K562 (cell line): Measurements from ENCODE around the gene NT5DC1. TPM values are rescaled to one million over a fixed set of nuclear protein-coding genes. Genes with fewer than 3 reads are reported as not detected.

Source experiments
- ATAC-seq: fragments of 200-7000 bp; cut with Tn5 transposase; 3 replicates; pipeline ENCODE4 v1.9.1; 2020; ENCODE audit warnings: moderate library complexity
- BruUV-seq: library from RNA; stranded (reverse); fragments of 400-500 nt; replicated peaks from 2 replicates; lab custom pipeline; 2021; lab: Mats Ljungman, UMichigan
- CTCF ChIA-PET: fragments of 300-600 bp; formaldehyde crosslinking; extraction: SDS; loops from one replicate; lab custom pipeline; 2021; ENCODE audit warnings: low intra/inter-chr PET ratio; lab: Yijun Ruan, JAX
- POLR2A ChIA-PET: fragments of 300-600, 350-650 bp; sonication (Branson Sonifier 250); formaldehyde crosslinking; extraction: SDS; loops from one replicate; lab custom pipeline; 2021; ENCODE audit warnings: antibody characterized with exemption, inconsistent platforms; lab: Yijun Ruan, JAX
- DNase-seq, 4 experiments: peaks; one replicate each; pipeline versions ENCODE4 v3.0.0 to v3.0.0-alpha.2; 2011 to 2018; ENCODE audit warnings: low spot score in 3 of 4, mixed read lengths in 3 of 4; ENCODE audit errors: extremely low read depth in 1 of 4
- FAIRE-seq: peaks from 2 replicates; lab custom pipeline; 2011; peaks lifted over from hg19 to GRCh38; lab: Jason Lieb, UNC
- H2AFZ ChIP-seq: 2 replicates; pipeline ENCODE4 v1.6.0; 2011; ENCODE audit warnings: low read depth, low read length, control low read depth, inconsistent platforms
- H3K27ac ChIP-seq: fragments of 200-600 bp; 3 replicates; pipeline ENCODE4 v1.8.0; 2011; ENCODE audit warnings: low read depth, mild to moderate bottlenecking, control low read depth, inconsistent platforms, low read length, moderate library complexity, mixed read lengths; ENCODE audit errors: extremely low read depth
- H3K27me3 ChIP-seq, 2 experiments: fragments of 300-600 bp in 1 of 2; 2 replicates in 1 of 2; 3 replicates in 1 of 2; pipeline versions ENCODE4 v1.6.0 to v1.8.0; 2011; ENCODE audit warnings: inconsistent platforms in 2 of 2, low read length in 2 of 2, mild to moderate bottlenecking in 1 of 2, mixed read lengths in 1 of 2, moderate library complexity in 1 of 2; ENCODE audit not compliant: control insufficient read depth in 2 of 2, insufficient read depth in 2 of 2
- H3K36me3 ChIP-seq: fragments of 300-600 bp; 3 replicates; pipeline ENCODE4 v1.8.0; 2011; ENCODE audit warnings: mild to moderate bottlenecking, low read length, inconsistent platforms; ENCODE audit not compliant: control insufficient read depth, insufficient read depth
- H3K4me1 ChIP-seq, 2 experiments: fragments of 200-600 bp in 1 of 2; replicated peaks in 1 of 2; 2 replicates in 1 of 2; 3 replicates in 1 of 2; pipeline versions ENCODE4 v1.5.1 to v1.8.0; 2011; ENCODE audit warnings: inconsistent platforms in 2 of 2, low read length in 2 of 2, mild to moderate bottlenecking in 1 of 2, mixed read lengths in 1 of 2, moderate library complexity in 1 of 2; ENCODE audit not compliant: control insufficient read depth in 2 of 2, insufficient read depth in 2 of 2
- H3K4me2 ChIP-seq: 2 replicates; pipeline ENCODE4 v1.6.1; 2011; ENCODE audit warnings: low read length, control low read depth, inconsistent platforms, mixed read lengths; ENCODE audit not compliant: insufficient read depth
- H3K4me3 ChIP-seq: fragments of 200-600 bp; sonication (generic), shearing (Covaris generic); 2 replicates; pipeline ENCODE4 v1.5.1; 2016; ENCODE audit warnings: control low read depth, inconsistent platforms
- H3K79me2 ChIP-seq: fragments of 200-600 bp; 3 replicates; pipeline ENCODE4 v1.8.0; 2011; ENCODE audit warnings: low read length, inconsistent platforms; ENCODE audit not compliant: control insufficient read depth, insufficient read depth
- H3K9ac ChIP-seq, 2 experiments: 2 replicates each; pipeline versions ENCODE4 v1.6.0 to v1.6.1; 2011; ENCODE audit warnings: low read depth in 2 of 2, low read length in 2 of 2, control low read depth in 1 of 2, inconsistent platforms in 1 of 2, mild to moderate bottlenecking in 1 of 2, mixed read lengths in 1 of 2; ENCODE audit not compliant: insufficient read depth in 1 of 2
- H3K9me1 ChIP-seq: one replicate; pipeline ENCODE4 v1.6.0; 2011; ENCODE audit warnings: inconsistent platforms, mild to moderate bottlenecking, low read length, moderate library complexity; ENCODE audit not compliant: control insufficient read depth, insufficient read depth
- H3K9me3 ChIP-seq: replicated peaks from 2 replicates; pipeline ENCODE4 v1.5.1; 2011; ENCODE audit warnings: low read depth, low read length, inconsistent platforms; ENCODE audit not compliant: control insufficient read depth, insufficient read depth
- H4K20me1 ChIP-seq: replicated peaks from 2 replicates; pipeline ENCODE4 v1.6.1; 2011; ENCODE audit warnings: low read length, inconsistent platforms, mixed read lengths; ENCODE audit not compliant: control insufficient read depth, insufficient read depth
- ETV6 ChIP-seq, 3 experiments: fragments of 150-350 bp in 1 of 3; sonication (generic) in 1 of 3; formaldehyde crosslinking in 1 of 3; IDR thresholded peaks; 2 replicates each; pipeline versions ENCODE4 v1.6.1 to v1.8.0; 2014 to 2022; ENCODE audit warnings: borderline replicate concordance in 2 of 3, low read depth in 2 of 3, antibody characterized with exemption in 1 of 3, low read length in 1 of 3, mild to moderate bottlenecking in 1 of 3, missing genetic modification reagents in 1 of 3
- ZNF551 ChIP-seq: fragments of 250-450 bp; sonication (Bioruptor Pico); IDR thresholded peaks from 2 replicates; pipeline ENCODE4 v1.5.0; 2021; ENCODE audit warnings: mild to moderate bottlenecking, moderate library complexity
- ZNF644 ChIP-seq: fragments of 200-800 bp; sonication (Bioruptor generic); IDR thresholded peaks from 2 replicates; pipeline ENCODE4 v1.6.1; 2016; ENCODE audit warnings: low read depth, missing genetic modification characterization, missing compliant biosample characterization
- WGBS: fragments of 100-300 bp; shearing (Covaris generic); methylation state at CpG from one replicate; pipeline ENCODE4 v1.1.6; 2016; ENCODE audit warnings: low coverage, mixed read lengths; ENCODE audit not compliant: insufficient coverage; ENCODE audit errors: missing lambda C conversion rate; 5-methylcytosine and 5-hydroxymethylcytosine counted together
- in situ Hi-C: fragments of 300-500 bp; cut with MboI; formaldehyde crosslinking; loops from 4 replicates; pipeline ENCODE4 v1.15.0; 2018; ENCODE audit warnings: inconsistent platforms, mixed read lengths
- intact Hi-C: fragments of 100-400 bp; cut with micrococcal nuclease; formaldehyde crosslinking; loops from 2 replicates; pipeline ENCODE4 v1.14.2; 2022
- polyA plus RNA-seq, 8 experiments: library from polyadenylated mRNA; depleted of rRNA in 4 of 8; stranded (reverse) in 5 of 8; unstranded in 3 of 8; fragments of >200 nt; fragmentation: Nextera tagmentation in 2 of 8; fragmentation: Illumina TruSeq in 1 of 8; extraction: Ambion mirVana in 2 of 8; extraction: Trizol in 1 of 8; gene quantifications; 2 replicates each; pipeline versions ENCODE4 v1.2.1 to v1.2.3, GENCODE V29; 2011 to 2014; ENCODE audit warnings: inconsistent platforms in 1 of 8, missing spikeins in 1 of 8
- total RNA-seq, 7 experiments: library from RNA; depleted of rRNA in 6 of 7; stranded (reverse); fragments of >200 nt in 6 of 7; fragmentation: Illumina TruSeq in 2 of 7; extraction: Trizol in 2 of 7; gene quantifications; 2 replicates each; pipeline versions ENCODE4 v1.2.1 to v1.2.3, GENCODE V29; 2011 to 2021; ENCODE audit warnings: low replicate concordance in 1 of 7
- TF ChIP-seq, protein P1 (sequence below), 2 experiments: fragments of 250-450 bp in 1 of 2; fragments of 450-650 bp in 1 of 2; sonication (Bioruptor Pico) in 1 of 2; IDR thresholded peaks; 2 replicates each; pipeline versions ENCODE4 v1.6.1 to v1.8.0; 2016 to 2021; ENCODE audit warnings: mild to moderate bottlenecking in 2 of 2, moderate library complexity in 2 of 2, missing compliant biosample characterization in 1 of 2, missing genetic modification characterization in 1 of 2

Gene NT5DC1
- total and polyA plus RNA-seq, 9 of the 15 experiments (the other 6 are each of a cell fraction or from before 2014, with no cell fraction given), result 4.9 to 28.5 (median 16.3) TPM

DNA sequence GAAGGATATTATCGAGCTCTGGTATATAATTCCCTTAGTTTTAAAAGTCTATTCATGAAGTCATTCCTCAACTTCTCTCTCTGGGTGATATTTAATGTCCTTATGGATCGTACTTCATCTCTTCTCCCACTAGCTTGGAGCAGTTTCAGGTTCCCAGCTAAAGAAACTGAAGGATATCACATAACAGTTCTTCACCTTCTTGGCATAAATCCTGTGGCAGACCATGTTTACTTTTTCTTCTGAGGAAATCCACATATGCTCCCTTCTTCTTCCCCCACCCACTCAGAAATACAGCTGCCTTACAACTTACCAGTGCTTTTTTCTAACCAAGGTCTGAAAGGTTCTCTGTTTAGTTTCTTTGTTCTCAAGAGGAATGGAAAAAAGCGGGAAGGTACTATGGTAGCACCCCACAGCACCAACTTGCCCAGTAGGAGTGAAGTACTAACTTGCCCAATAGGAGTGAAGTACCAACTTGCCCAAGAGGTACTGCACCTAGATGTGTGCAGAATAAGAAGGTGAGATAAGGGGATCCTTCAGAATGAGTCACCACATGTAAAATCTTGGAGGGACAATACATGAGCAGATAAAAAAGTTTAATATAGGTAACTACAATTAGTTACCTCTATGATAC lies 100.1 kb downstream of the NT5DC1 start:
- 47% methylated on average over 3 of the region's 3 CpGs for WGBS
- no peak for DNase-seq
- POLR2A ChIA-PET, result no interaction called here
- Histone ChIP-seq H3K9ac (no peak overlapping the region), H3K9me3 (no peaks in the 10 kb centered on the region), H4K20me1 (no peaks in the 10 kb centered on the region), H3K79me2 (no peaks in the 10 kb centered on the region), H3K9me1 (no peaks in the 10 kb centered on the region), H3K4me2 (no peak overlapping the region), H3K27me3 (no peaks in the 10 kb centered on the region), H3K4me1 (no peaks in the 10 kb centered on the region), H3K4me3 (no peak overlapping the region), H3K27ac (no peak overlapping the region), H3K36me3 (no peaks in the 10 kb centered on the region), H2AFZ (no peak overlapping the region)
- intact Hi-C loops (no loop called here), in situ Hi-C loops (no loop called here)
- TF ChIP-seq ZNF644, result no peak
- no peak for TF ChIP-seq ETV6 (IDR thresholded peaks at IDR 0.05; ENCODE audit: borderline replicate concordance in 1 of 2, low read depth in 2 of 2, low read length in 1 of 2)
- TF ChIP-seq ETV6 (CRISPR knock-in tag; IDR thresholded peaks at IDR 0.05; ENCODE audit: borderline replicate concordance), result no peak
- no peak for TF ChIP-seq ZNF551 (CRISPR knock-in tag)
- TF ChIP-seq, protein P1, sequence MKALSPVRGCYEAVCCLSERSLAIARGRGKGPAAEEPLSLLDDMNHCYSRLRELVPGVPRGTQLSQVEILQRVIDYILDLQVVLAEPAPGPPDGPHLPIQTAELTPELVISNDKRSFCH (CRISPR knock-in tag; IDR thresholded peaks at IDR 0.05), result no peak
- TF ChIP-seq, protein P1 (tag; IDR thresholded peaks at IDR 0.05), result no peak
- ATAC-seq, result no peak
- no peak for FAIRE-seq
- no TSS peak for BruUV-seq
- CTCF ChIA-PET, result no interaction called here
